ENCODE measurements around the gene CFAP61.
"Not testable (repeated sequence)": the region's sequence is repeated elsewhere in the genome, so short reads cannot be mapped to it uniquely, and the experiment has no call there.

Gene CFAP61

GRCh38 chr20:20237093-20237959 is 185.0 kb downstream of the CFAP61 start:
- DNase-seq, result peak; percentile 7

DNA sequence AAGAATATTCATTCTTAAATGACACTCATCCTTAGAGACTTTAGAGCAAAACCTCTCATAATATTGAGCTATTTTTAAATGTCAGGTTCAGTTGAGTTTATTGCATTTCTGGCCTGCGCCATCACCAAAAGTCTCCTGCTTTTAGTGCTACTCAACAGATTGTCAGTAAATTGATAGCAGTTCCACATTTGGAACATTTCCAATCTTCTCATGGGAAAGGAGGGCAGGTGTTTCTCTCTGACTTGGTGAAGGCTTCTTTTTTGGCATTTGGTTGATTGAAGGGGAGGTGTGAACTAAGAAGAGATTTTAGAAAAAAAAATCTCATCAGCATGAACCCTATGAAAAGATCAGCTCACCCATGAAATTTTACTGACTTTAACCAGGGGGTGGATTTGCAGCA is 189.6 kb downstream of the CFAP61 start:
- no peak for DNase-seq

GRCh38 chr20:20244384-20244783 is 192.1 kb downstream of the CFAP61 start:
- not testable (repeated sequence) for DNase-seq

DNA sequence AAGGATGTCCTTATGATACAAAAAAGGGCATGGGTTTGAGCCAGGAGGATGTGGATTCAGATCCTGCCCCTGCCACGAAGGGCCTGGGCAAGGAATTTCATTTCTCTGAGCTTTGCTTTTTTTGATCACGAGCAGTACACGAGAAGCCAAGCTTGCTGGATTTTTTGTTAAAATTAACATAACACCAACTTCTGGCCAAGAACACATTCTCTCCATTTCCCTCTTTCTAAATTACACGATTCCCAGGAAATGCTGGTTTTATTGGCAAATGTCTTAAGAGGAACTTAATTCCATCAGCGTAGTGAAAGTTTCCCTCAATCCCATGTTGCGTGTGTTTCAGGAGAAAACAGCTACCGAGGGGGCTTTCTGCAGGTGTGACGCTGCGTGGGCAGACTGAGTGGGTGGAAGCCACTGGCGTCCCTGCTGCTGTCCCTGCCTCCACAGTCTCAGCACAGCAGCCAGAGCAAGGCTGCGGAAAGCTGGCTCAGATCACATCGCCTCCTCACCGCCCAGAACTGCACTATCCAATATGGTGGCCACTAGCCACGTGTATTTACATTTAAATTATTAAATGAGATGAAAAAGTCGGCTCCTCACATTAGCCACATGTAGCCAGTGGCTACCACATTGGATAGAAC is 194.8 kb downstream of the CFAP61 start:
- DNase-seq, result no peak

GRCh38 chr20:20248620-20249200 is 196.4 kb downstream of the CFAP61 start:
- no peak for DNase-seq

GRCh38 chr20:20251317-20251716 is 199.0 kb downstream of the CFAP61 start:
- no peak for DNase-seq

GRCh38 chr20:20251836-20252235 is 199.5 kb downstream of the CFAP61 start:
- no peak for DNase-seq

DNA sequence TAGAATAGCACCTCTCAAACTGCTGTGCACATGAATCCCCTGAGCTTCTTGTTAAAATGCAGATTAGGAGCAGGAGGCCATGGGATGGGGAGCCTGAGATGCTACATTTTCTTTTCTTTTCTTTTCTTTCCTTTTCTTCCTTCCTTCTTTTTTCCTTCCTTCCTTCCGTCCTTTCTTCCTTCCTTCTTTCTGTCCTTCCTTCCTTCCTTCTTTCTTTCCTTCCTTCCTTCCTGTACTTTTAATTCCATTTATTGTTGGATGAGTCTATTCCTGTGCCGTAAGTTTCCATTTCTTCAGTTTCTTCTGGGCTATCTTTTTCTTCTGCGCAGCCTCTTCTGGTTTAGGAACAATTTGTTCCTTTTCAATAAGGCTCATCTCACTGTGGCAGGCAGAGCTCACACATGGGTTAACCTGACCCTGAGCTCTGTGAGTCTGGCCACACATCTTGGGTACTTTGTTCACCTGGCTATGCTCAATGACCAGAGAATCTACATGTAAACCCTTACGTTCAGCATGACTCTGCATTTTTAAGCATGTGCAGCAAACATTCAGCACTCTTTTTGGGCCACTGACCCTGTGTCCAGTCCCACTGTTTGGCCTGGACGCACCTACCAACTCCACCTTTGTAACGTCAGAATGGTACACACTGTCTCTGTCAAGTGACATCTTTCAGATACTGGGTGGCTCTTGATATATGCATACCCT is 200.9 kb downstream of the CFAP61 start:
- no peak for DNase-seq

GRCh38 chr20:20253744-20254330 is 201.5 kb downstream of the CFAP61 start:
- no peak for DNase-seq

DNA sequence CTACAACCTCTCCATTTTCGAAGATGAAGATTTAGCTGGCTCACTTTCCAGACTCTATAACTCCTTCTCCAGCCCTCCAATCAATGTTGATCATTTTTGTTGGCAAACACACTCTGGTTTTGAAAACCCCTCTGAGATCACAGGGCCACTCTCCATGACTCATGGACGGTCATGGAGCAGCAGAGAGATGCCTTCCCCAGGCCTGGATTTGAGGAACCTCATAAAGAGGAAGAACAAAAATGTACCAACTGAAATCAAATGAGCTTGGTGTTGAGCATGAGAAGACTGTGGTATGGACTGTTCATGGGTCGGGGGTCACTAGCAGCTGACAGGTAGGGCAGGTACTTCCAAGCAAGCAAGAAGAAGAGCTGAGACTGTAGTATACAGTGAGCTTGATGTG is 202.8 kb downstream of the CFAP61 start:
- DNase-seq, result no peak

GRCh38 chr20:20259533-20259932 is 207.2 kb downstream of the CFAP61 start:
- DNase-seq, result no peak

DNA sequence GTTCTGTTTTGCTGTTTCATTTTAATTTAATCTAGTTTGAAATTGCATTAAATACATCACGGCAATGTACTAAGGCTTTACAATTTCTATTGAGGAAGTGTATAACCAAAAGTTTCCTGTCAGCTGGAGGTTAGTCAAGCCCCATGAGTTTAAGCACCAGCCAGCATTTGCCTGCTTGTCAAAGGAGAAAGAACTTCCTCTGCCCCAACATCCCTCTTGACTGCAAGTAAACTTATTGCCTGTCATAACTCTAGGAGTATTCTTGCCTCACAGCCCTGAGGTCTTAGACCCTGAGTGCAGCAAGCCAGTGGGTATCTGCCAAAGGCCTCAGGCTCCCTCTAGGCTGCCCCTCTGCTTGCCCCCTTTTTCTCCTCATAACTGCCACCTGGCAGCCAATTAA is 208.8 kb downstream of the CFAP61 start:
- no peak for DNase-seq

DNA sequence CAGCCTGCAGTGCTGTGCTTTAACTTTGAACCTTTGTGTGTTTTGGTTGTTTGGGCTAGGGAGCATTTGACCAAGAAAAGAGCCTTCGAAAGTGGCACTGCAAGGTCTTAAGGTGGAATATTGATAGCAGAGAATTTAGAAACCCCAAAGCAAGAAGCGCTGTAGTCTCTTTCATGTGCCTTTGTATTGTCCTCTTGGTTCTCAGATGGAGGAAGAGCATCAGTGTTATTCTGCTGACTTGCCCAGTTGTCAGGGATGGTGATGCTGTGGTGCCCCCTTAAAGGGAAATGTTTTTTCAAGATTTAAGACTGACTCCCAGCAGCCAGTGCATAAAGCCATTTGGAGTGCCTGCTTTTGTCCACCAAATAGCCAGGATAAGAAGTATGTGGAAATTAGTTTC is 212.9 kb downstream of the CFAP61 start:
- DNase-seq, result no peak

DNA sequence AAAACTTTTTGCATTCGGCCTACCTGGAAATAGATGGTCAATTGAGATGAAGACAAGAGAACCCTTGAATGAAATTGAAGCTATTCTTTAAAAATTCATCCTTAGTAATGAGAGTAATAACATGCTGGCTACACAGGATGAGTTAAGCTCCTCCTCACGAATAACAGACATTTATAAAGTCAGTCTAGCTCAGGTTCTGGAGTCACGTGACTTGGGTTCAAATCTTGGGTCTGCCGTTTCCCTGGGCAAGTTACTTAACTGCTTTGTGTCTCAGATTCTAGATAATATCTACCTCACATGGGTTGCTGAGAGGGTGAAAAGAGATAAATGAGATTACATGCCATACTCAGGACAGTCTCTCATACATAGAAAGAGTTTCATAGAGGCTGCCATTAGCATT is 214.2 kb downstream of the CFAP61 start:
- DNase-seq, result no peak

DNA sequence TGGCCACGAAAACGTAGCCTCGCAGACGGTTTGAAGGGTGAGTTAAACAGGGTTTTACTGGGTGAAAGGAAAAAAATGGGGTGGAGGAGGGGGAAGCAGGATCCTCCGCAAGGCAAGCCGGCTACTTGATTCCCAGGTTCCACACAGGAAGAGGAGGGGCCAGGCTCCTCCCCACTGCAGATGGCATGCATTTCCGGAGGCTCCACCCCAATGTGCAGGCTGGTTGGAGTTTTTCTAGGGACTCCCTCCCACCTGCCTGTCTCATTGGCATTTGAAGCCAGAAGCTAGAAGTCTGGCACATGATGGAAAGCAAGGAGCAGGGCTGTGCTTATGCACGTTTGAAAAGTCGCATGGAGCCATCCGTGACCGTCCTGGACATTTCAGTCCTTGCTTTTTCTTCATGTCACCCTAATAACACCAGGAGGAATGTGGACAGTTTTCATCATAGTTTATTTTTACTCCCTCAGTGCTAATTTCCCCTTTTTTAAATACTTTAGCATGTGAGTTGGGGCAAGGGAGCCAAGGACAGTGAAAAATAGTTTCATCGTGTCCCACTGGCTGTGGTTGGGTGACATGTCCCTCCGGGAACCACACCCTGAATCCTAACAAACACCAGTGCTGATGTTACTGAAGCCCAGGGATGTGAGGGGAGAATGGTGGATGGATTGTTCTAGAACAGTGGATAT is 215.5 kb downstream of the CFAP61 start:
- no peak for DNase-seq

DNA sequence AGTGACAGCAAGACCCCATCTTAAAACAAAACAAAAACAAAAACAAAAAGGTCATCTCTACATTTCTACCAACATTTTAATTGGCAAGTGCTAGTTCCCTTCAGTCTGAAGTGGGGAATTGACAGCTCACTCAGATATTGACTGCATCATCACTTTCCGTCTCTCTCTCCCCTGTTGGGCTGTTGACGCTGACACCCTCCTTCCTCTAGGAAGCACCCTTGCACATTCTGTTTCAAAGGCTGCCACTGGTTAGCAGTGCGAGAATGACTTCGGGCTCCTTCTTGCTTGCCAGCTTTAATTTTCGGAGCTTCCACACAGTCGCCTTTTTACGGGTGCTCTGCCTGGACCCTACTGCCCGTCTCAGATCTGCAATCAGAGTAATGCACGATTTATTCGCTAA is 218.9 kb downstream of the CFAP61 start:
- no peak for DNase-seq

DNA sequence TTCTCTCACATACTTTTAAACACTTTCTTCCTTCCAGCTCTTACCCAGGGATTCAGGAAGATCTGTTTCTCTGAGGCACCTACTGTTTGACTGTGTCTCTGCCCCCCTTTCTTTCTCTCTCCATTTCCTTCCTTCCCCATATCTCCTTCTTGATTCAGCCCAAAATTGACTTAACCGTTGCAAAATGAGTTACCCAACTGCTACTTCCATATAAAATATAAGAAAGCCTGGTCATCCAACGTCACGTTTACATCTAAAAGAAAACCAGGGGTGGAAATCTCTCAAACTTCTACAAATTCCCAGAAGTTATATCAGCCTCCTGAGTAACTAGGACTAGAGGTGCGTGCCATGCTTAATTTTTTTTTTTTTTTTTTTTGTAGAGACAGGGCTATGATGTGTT is 220.4 kb downstream of the CFAP61 start:
- no peak for DNase-seq

- DNase-seq, result no peak
Observed at GRCh38 chr20:20273286-20273685, 221.0 kb downstream of the CFAP61 start.

DNA sequence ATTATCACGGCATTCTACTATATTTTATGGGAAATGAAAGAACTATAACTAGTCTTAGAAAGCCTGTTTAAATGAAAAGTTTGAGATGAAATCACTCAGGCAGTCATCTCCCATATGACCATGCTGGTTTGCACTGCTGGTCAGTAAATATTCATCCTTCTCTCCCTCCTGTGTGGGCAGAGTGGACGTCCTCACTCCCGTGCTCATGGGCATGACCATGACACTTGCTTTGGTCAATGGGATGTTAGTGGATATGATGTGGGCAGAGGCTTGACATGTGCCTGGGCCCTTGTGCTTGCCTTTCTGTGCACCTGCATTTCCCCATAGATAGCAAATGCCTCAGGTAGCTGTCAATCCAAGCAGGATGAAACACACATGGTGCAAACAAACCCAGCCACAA is 222.5 kb downstream of the CFAP61 start:
- no peak for DNase-seq

- no peak for DNase-seq
Observed at GRCh38 chr20:20275636-20276035, 223.3 kb downstream of the CFAP61 start.

DNA sequence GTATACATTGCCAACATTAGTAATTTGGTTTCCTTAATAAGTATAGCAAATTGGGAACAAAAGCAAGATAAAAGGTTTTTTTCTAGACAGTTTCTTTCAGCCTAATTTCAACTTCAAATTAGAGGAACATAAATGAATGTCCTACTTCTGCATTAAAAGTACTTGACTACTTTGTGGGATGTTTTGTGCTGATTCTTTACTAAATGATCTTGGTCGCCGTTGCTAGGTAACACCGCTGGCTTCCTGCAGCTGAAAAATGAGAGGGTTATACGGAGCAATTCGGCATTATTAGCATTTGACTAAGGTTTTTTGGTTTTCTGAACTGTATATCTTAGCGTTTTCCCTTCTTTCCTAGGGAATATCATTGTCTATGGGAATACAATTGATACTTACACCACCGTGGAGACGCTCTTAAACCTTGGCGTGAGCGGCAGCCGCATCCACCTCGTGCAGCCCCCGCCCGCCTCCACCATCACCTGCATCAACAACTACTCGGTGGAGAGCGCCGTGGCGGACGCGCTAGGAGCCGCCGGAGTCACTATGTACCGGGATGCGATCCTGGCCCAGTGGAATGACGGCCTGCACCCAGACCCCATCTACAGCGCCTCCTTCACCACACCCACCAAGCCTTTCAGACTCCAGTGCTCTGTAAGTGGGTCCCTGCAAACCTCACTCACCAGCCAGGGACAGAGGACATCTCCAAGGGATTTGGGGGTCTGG is 224.6 kb downstream of the CFAP61 start:
- DNase-seq, result no peak

DNA sequence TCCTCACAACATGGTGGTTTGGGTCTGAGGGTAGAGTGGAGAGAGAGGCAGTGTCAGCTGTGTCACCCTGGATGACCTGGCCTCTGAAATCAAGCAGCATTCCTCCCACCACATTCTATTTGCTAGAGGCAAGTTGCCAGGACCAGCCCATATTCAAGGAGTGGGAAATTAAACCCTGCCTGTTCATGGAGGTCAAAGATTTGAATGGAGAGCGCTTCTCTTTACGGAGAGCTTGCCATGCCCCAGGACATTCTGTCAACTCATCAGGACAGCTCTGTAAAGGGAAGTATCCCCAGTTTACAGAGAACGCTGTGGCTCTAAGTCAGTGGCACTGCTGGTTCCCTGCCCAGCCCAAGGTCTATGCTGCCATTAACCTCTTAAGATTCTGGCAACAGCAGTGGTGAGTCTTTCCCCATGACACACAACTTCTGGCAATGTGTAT is 225.6 kb downstream of the CFAP61 start:
- DNase-seq, result no peak

All from activated naive CD4-positive, alpha-beta T cell treated with Interleukin-2 at 50 U/mL for 16 hours (primary cell).